ENCODE measurements around the gene CASS4. TPM values are rescaled to one million over a fixed set of nuclear protein-coding genes. Genes with fewer than 3 reads are reported as not detected.

Gene CASS4
- polyA plus RNA-seq, 2 of the 4 experiments (the other 2 are of a cell fraction), result 0.09 TPM

GRCh38 chr20:56429502-56429901 is 17.4 kb downstream of the CASS4 start:
- DNase-seq (ENCODE audit: low read depth in 1 of 2, low spot score in 1 of 2) (no peak), FAIRE-seq (no peak), ATAC-seq (no peak)
- Histone ChIP-seq H3K4me1 (no peaks in the 10 kb centered on the region), H3K4me3 (no peak overlapping the region), H3K9me3 (no peaks in the 10 kb centered on the region), H3K4me2 (no peak overlapping the region), H3K27ac (no peak overlapping the region)
- CTCF ChIA-PET, result interaction anchor here (1.0 kb wide), 2 partner anchors 10 to 121 kb away, joined by 3 read pairs; no protein-coding TSS in a partner anchor
- 82% methylated on average over 6 of the region's 6 CpGs for WGBS (ENCODE audit: missing lambda C conversion rate)
- POLR2A ChIA-PET, result no interaction called here
- TF ChIP-seq KDM5A (IDR thresholded peaks at IDR 0.05) (no peak), ZSCAN20 (CRISPR knock-in tag; IDR thresholded peaks at IDR 0.05) (no peak), HOXB13 (CRISPR knock-in tag; IDR thresholded peaks at IDR 0.05; ENCODE audit: low read depth) (no peak), NPAS2 (CRISPR knock-in tag; IDR thresholded peaks at IDR 0.05; ENCODE audit: borderline replicate concordance) (no peak), RAD21 (conservative IDR thresholded peaks at IDR 0.05 in 1 of 2, IDR thresholded peaks at IDR 0.05 in 1 of 2) (no peak), HOXA7 (CRISPR knock-in tag; IDR thresholded peaks at IDR 0.05) (no peak), JUN (IDR thresholded peaks at IDR 0.05) (no peak), CBX2 (IDR thresholded peaks at IDR 0.05; ENCODE audit: borderline replicate concordance, low read depth) (no peak)

- ATAC-seq (no peak), FAIRE-seq (no peak), DNase-seq (ENCODE audit: low read depth in 1 of 2, low spot score in 1 of 2) (no peak)
- Histone ChIP-seq H3K4me3 (no peak overlapping the region), H3K4me2 (no peak overlapping the region), H3K27ac (no peak overlapping the region), H3K9me3 (no peaks in the 10 kb centered on the region), H3K4me1 (no peaks in the 10 kb centered on the region)
- POLR2A ChIA-PET, result no interaction called here
- CTCF ChIA-PET, result interaction anchor here (1.0 kb wide), 2 partner anchors 10 to 121 kb away, joined by 3 read pairs; no protein-coding TSS in a partner anchor
- TF ChIP-seq CEBPB (IDR thresholded peaks at IDR 0.05), result no peak
- 33% methylated on average over 4 of the region's 4 CpGs for WGBS (ENCODE audit: missing lambda C conversion rate)
These were observed 17.9 kb downstream of the CASS4 start for GRCh38 chr20:56429941-56430340.

- ChIA-PET CTCF (interaction anchor here (1.0 kb wide), 1 partner anchor 35 kb away, joined by 3 read pairs; no protein-coding TSS in a partner anchor), POLR2A (no interaction called here)
- TF ChIP-seq, protein P1, sequence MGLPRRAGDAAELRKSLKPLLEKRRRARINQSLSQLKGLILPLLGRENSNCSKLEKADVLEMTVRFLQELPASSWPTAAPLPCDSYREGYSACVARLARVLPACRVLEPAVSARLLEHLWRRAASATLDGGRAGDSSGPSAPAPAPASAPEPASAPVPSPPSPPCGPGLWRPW (IDR thresholded peaks at IDR 0.05), result no peak
- TF ChIP-seq HDAC2 (IDR thresholded peaks at IDR 0.05), result no peak
- TF ChIP-seq HOXB13 (CRISPR knock-in tag; IDR thresholded peaks at IDR 0.05; ENCODE audit: low read depth), result no peak
- no peak for TF ChIP-seq JUN (IDR thresholded peaks at IDR 0.05)
- TF ChIP-seq JUNB (IDR thresholded peaks at IDR 0.05), result no peak
- TF ChIP-seq KDM1A (IDR thresholded peaks at IDR 0.05; ENCODE audit: low read depth), result no peak
- no peak for TF ChIP-seq ZNF302 (CRISPR knock-in tag; IDR thresholded peaks at IDR 0.05)
- TF ChIP-seq NFE2L2 (conservative IDR thresholded peaks at IDR 0.05; ENCODE audit: low read length), result no peak
- TF ChIP-seq POLR2A (IDR thresholded peaks at IDR 0.05; ENCODE audit: low read length), result no peak
- no peak for ATAC-seq
- no peak for DNase-seq (ENCODE audit: low read depth in 1 of 2, low spot score in 1 of 2)
- FAIRE-seq, result no peak
- H3K9me3 ChIP-seq, result no peaks in the 10 kb centered on the region
- H3K4me3 ChIP-seq, result no peak overlapping the region
- H3K27ac ChIP-seq, result no peak overlapping the region
- H3K4me1 ChIP-seq, result no peaks in the 10 kb centered on the region
- 53% methylated on average over 4 of the region's 4 CpGs for WGBS (ENCODE audit: missing lambda C conversion rate)
- no peak overlapping the region for H3K4me2 ChIP-seq
These were observed 18.4 kb downstream of the CASS4 start for GRCh38 chr20:56430461-56430860.

DNA sequence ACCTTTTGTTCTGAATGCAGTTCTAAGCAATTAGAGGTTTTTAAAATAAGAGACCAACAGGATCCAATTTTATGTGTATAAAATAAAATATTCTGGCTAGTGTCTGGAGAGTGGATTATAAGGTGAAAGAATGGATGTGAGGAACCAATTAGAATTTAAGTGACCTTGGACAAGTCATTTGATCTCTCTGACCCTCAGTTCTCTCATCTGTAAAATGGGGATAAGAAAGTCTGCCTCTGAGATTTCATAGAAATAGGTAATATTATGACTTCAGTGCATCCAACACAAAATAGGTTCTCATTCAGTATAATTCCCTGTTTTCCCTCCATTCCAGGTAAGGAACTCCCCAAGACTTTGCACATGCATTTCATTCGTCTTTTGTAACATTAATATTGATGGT is 18.9 kb downstream of the CASS4 start:
- no peak for DNase-seq (ENCODE audit: low read depth in 1 of 2, low spot score in 1 of 2)
- Histone ChIP-seq H3K4me2 (no peak overlapping the region), H3K9me3 (no peaks in the 10 kb centered on the region), H3K4me3 (no peak overlapping the region), H3K27ac (no peak overlapping the region), H3K4me1 (no peaks in the 10 kb centered on the region)
- TF ChIP-seq CBX8 (IDR thresholded peaks at IDR 0.05) (no peak), ATOH8 (CRISPR knock-in tag; IDR thresholded peaks at IDR 0.05; ENCODE audit: low read depth) (no peak), EP300 (IDR thresholded peaks at IDR 0.05) (no peak), HEYL (CRISPR knock-in tag; IDR thresholded peaks at IDR 0.05) (no peak), NFE2L2 (conservative IDR thresholded peaks at IDR 0.05; ENCODE audit: low read length) (no peak), RCOR1 (IDR thresholded peaks at IDR 0.05; ENCODE audit: low read depth, low read length) (no peak), JUN (IDR thresholded peaks at IDR 0.05) (no peak), CHD4 (IDR thresholded peaks at IDR 0.05; ENCODE audit: borderline replicate concordance) (no peak), SREBF2 (IDR thresholded peaks at IDR 0.05) (no peak)
- TF ChIP-seq, protein P2, sequence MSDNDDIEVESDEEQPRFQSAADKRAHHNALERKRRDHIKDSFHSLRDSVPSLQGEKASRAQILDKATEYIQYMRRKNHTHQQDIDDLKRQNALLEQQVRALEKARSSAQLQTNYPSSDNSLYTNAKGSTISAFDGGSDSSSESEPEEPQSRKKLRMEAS (IDR thresholded peaks at IDR 0.05), result no peak
- FAIRE-seq, result no peak
- 22% methylated on average over 1 of the region's 1 CpG for WGBS (ENCODE audit: missing lambda C conversion rate)
- ChIA-PET POLR2A (no interaction called here), CTCF (interaction anchor here (1.0 kb wide), 1 partner anchor 36 kb away, joined by 3 read pairs; no protein-coding TSS in a partner anchor)
- no peak for ATAC-seq
